ENCODE results near the gene KCTD4. TPM values are rescaled to one million over a fixed set of nuclear protein-coding genes. Genes with fewer than 3 reads are reported as not detected.
"Not testable (repeated sequence)": the region's sequence is repeated elsewhere in the genome, so short reads cannot be mapped to it uniquely, and the experiment has no call there.

The KCTD4 gene
- total RNA-seq, 1 donor from 2014 or later = 6.7 TPM

GRCh38 chr13:45215392-45216077, 14.7 kb upstream of the KCTD4 start:
- DNase-seq (ENCODE audit: low read depth) = peak; percentile 30

DNA sequence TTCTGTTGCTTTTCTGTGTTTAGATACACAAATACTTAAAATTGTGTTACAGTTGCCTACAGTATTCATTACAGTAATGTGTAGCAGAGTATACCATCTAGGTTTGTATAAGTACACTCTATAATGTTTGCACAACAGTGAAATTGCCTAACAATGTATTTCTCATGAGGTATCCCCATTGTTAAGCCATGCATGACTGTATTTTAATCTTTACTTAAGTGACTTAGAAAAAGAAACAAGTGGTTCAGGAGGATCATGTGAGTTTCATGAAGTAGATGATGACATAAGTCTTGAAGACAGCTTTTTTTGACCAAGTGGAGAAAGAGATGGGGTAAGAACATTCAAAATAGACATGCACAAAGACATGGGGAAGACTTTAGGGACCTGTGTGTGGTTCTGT, 8.4 kb upstream of the KCTD4 start:
- DNase-seq (ENCODE audit: low read depth) = peak; percentile 87

DNA sequence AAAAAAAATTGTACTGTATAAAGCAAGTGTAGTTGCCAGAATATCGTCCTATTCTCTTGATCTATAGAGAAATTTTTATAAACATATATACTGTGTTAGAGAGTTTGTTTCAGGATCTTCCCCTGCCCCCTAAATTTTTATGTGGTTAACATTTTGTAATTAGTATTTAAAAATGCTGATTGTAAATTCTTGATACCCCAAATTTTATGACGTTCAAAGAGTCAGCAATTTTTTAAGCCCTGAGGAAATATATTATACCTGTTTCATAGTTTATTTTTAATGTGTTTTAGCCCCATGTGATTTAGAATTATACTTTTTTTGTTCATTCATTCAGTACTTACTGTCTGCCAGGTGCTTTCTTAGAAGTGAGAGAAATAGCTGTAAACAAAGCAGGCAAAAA, 7.3 kb upstream of the KCTD4 start:
- no peak for DNase-seq (ENCODE audit: low read depth)

- DNase-seq (ENCODE audit: low read depth) = no peak
Measured at GRCh38 chr13:45207319-45207718, 6.5 kb upstream of the KCTD4 start.

DNA sequence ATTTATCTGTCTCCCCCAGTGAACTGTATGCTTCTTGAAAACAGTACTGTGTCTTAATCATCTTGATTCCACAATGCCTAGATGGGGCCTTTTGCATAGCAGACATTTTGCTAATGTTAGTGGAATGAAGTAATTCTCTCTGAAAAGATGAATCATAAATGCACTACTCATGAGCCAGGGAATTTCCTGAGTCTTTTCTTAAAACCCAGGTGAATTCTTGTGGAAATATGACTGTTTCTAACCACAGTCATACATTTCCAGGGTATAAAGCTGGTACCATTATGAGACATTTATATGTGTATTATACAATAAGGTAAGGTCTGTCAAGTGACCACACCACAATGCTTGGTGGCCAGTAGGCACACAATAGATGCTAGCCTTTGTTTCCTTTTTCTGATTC, 5.5 kb upstream of the KCTD4 start:
- peak; percentile 96 for DNase-seq (ENCODE audit: low read depth)

DNA sequence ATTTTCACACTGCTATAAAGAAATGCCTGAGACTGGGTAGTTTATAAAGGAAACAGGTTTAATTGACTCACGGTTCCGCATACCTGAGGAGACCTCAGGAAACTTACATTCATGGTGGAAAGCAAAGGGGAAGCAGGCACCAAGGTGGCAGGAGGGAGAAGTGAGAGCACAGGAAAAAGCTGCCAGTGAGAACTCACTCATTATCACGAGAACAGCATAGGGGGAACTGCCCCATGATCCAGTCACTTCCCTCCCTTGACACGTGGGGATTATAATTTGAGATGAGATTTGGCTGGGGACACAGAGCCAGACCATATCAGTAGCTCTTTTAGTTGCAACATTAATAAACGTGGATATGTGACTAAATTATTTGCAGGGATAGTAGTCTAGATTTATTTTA, 4.3 kb upstream of the KCTD4 start:
- no peak for DNase-seq (ENCODE audit: low read depth)

DNA sequence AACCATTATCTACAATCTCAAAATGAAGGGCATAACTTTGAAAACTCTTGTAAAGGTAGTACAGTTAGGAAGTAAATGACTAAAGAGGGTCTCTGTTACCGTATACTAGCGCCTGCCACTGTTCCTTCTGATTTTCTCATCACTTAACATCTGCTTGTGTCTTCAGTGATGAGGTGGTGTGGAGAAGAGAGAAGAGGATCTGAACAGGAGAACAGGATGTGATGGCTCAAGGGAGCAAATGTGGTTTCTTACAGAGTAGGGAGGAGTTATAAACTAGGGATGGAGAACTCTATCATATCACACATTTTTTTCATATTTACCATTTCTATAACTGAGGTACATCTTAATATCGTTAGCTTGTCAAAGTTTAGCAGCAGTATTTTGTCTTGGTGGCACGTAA, 1.1 kb downstream of the KCTD4 start:
- no peak for DNase-seq (ENCODE audit: low read depth)

DNA sequence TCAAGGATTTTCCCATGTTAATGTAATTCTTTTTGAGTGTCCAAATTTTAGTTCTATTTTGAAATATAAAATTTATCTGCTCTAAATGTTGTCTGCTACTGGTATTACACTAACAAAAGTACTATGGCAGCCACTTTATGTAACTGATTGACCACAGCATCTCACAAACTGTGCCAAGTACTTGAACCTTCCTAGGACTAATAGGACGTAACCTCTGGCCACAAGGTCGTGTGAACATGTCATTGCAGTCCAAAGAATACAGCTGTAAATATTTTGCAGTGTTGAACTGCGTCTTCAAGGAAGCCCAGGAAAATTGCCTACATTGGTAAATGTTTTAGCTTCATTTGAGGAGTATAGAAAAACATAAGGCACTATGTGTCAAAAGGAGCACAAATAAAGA, 1.9 kb downstream of the KCTD4 start:
- no peak for DNase-seq (ENCODE audit: low read depth)

- DNase-seq (ENCODE audit: low read depth) = no peak
Measured at GRCh38 chr13:45198041-45198440, 2.8 kb downstream of the KCTD4 start.

DNA sequence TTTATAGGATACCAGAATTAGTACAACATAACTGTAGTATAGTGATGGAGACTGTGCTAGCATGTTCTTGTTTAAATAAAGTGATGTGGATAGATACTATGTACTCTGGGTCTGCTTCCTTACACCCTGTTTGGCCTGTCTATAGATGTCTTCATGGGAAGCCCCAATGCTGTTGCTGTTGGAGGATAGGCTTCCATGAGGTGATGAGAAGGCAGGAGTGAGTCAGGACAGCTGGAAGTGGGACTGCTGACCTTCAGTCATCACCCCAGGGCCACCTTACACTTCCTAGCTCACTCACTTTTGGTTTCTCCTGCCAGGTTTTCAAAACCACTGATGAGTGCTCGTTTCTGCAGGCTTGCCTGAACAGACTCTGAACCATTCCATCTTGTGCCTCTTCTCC, 4.2 kb downstream of the KCTD4 start:
- peak; percentile 76 for DNase-seq (ENCODE audit: low read depth)

DNA sequence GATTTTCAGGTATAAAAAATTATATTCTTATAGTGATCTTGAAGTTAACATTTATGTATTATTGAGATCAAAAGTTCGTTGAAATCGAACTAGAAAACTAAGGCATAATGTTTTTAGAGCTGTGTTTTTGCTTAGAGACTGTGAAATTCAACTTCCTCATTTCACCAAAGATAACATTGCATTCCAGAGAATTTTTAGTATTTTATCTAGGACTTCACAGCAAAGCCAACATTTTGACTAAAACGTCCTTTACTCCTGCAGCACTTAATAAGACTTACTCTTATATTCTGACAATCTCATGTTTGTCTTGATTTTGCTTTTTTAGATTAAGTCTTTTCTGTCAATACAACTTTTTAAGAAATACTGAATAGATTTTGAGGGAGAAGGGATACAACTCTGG, 4.7 kb downstream of the KCTD4 start:
- no peak for DNase-seq (ENCODE audit: low read depth)

DNA sequence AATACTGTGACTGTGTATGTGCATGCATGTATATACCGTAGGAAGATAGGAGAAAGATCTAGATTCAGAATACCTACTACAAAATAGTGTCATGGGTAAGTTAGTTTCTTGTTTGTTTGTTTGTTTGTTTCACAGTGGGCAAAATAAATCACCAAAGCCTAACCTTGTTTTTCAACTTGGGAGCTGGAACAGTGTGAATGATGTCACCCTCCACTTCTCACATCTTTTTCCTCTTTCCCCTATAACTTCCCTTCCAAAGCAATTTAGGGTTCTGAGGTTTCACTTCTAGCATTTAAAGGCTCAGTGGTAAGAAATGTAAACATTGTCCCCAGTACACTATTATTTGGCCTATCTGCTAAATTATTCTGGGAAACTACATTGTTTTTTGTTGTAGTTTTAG, 5.4 kb downstream of the KCTD4 start:
- no peak for DNase-seq (ENCODE audit: low read depth)

DNA sequence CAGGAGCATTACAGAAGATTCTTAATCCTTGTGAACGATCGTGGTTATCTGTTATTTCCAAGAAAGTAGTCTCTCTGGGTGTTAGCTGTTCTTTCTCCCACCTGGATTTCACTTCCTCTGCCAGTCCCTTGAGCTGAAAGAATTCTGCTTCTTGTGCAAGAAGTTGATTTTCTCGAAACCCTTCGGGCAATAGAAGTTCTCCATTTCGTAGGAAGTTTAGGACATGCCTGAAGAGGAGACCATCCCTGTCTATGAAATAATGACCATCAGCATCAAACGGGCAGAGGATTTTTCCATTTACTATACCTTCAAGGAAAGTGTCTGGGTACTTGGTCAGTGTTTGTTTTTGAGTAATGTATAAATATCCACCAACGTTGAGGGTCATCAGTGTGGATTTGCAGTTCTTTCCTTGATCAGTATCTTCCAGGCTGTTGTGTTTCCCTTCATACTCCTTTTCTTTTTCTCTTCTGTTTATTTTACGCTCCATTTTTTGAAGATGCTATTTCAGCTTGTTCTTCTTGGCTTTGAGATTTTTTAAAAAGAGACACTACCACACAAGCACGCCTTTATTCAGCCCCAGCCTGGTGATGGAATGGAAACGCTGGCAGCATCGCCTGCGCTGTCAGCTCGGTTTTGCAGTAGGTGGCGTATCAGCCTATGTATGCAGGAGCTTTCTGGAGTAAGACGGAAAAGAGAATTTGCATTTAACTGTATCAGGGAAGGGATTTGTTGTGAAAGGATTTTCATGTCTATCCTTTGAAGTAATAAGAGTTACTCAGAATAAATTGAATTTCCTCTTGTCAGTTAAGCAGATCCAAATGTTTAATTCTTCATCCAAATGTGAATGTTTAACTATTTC, 6.5 kb downstream of the KCTD4 start:
- peak; percentile 89 for DNase-seq (ENCODE audit: low read depth)

DNA sequence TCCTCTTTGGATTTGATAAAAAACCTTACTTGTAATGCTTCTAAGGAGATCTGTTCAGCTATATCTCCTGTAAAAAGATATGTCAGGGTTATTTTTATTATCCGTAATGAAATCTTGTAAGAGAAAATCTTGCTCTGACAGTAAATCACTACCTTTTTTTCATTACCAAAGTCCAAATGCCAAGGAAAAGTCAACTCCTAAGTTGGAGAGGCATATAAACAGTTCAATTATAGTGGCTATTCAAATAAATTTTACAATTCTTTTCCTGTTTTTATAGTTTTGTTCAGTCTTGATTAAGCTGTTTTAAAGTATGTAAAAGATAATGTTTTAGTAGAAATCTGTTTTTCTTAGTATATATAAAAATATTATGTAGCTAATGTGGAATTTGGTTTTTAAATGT, 9.0 kb downstream of the KCTD4 start:
- no peak for DNase-seq (ENCODE audit: low read depth)

- DNase-seq (ENCODE audit: low read depth) = peak; percentile 99
Measured at GRCh38 chr13:45189511-45189910, 11.3 kb downstream of the KCTD4 start.

GRCh38 chr13:45189077-45189476, 11.8 kb downstream of the KCTD4 start:
- not testable (repeated sequence) for DNase-seq (ENCODE audit: low read depth)

DNA sequence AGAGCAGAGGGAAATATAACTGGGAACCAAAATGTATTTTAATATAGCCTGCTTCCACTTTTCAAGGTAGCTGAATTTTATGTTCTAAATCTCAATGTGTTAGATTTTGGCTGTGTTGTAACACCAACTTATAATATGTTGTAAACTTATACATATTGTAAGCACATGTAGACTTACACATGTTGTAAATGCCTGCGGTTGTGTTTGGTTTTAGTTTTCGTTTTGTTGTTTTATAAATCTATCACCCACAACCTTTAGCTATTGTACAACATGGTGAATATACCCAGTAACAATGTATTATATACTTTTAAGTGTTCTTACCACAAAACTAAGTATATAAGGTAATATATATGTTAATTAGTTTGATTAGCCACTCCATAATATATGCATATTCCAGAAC, 15.6 kb downstream of the KCTD4 start:
- no peak for DNase-seq (ENCODE audit: low read depth)

- DNase-seq (ENCODE audit: low read depth) = no peak
Measured at GRCh38 chr13:45184693-45185092, 16.2 kb downstream of the KCTD4 start.

GRCh38 chr13:45180713-45181601, 19.9 kb downstream of the KCTD4 start:
- peak; percentile 89 for DNase-seq (ENCODE audit: low read depth)

DNA sequence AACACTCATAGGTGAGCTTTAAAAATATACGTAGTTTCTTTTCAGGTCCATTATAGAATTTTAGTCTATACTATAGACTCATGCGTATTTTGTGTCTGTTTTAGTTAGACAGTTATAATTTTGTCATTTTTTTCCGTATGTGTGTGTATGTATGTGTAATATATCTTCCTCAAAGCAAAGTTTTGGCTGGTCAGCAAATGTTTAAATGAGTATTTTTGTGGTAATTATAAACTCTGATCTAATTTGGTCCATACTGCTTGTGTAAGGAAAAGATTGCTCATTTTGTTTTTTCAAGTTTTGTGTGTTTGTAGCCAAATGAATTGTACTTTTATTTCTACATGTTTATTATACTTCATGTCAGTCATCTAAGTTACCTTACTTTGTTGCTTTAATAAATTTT, 20.5 kb downstream of the KCTD4 start:
- no peak for DNase-seq (ENCODE audit: low read depth)

- DNase-seq (ENCODE audit: low read depth) = peak; percentile 80
Measured at GRCh38 chr13:45179428-45179827, 21.4 kb downstream of the KCTD4 start.

Data from renal cortical epithelial cell (primary cell).